Naive B cell (primary cell): ENCODE data around the gene CHKB. TPM values are rescaled to one million over a fixed set of nuclear protein-coding genes. Genes with fewer than 3 reads are reported as not detected.

Experiments used
- ATAC-seq, 2 donors: fragments of 150-1000 bp; cut with Tn5 transposase; 2 replicates each; pipeline ENCODE4 v1.10.0; 2021; ENCODE audit warnings: low read depth in 2 of 2, mild to moderate bottlenecking in 2 of 2, moderate library complexity in 2 of 2
- DNase-seq: peaks from one replicate; pipeline ENCODE4 v3.0.0; 2022
- H3K27ac Mint-ChIP-seq, 6 donors: one replicate each; pipeline ENCODE4 v1.8.0; 2020 to 2022; ENCODE audit warnings: mild to moderate bottlenecking in 6 of 6, mixed read lengths in 6 of 6, moderate library complexity in 5 of 6, inconsistent platforms in 2 of 6
- H3K27me3 Mint-ChIP-seq, 3 donors: one replicate each; pipeline ENCODE4 v1.8.0; 2021 to 2022; ENCODE audit warnings: mixed read lengths in 3 of 3, mild to moderate bottlenecking in 1 of 3
- H3K36me3 Mint-ChIP-seq, 2 donors: one replicate each; pipeline ENCODE4 v1.8.0; 2020 to 2022; ENCODE audit warnings: mixed read lengths in 2 of 2, inconsistent platforms in 1 of 2, mild to moderate bottlenecking in 1 of 2
- H3K4me1 Mint-ChIP-seq, 3 donors: one replicate each; pipeline ENCODE4 v1.8.0; 2020 to 2022; ENCODE audit warnings: mixed read lengths in 3 of 3, inconsistent platforms in 1 of 3, mild to moderate bottlenecking in 1 of 3, moderate library complexity in 1 of 3
- H3K4me3 Mint-ChIP-seq, 8 donors: one replicate each; pipeline ENCODE4 v1.8.0; 2020 to 2022; ENCODE audit warnings: mild to moderate bottlenecking in 8 of 8, mixed read lengths in 8 of 8, moderate library complexity in 8 of 8, inconsistent platforms in 2 of 8
- H3K9me3 Mint-ChIP-seq, 7 donors: one replicate each; pipeline ENCODE4 v1.8.0; 2020 to 2022; ENCODE audit warnings: mixed read lengths in 7 of 7, mild to moderate bottlenecking in 5 of 7, inconsistent platforms in 2 of 7, moderate library complexity in 1 of 7
- polyA plus RNA-seq, 6 donors: library from polyadenylated mRNA; unstranded; fragments of 300-500 nt; fragmentation: Illumina TruSeq; gene quantifications; one replicate each; pipeline ENCODE4 v1.2.3, GENCODE V29; 2021; ENCODE audit warnings: low read depth in 6 of 6

CHKB gene
- polyA plus RNA-seq, 6 donors from 2014 or later, result 36.2 to 50.8 (median 42.0) TPM

GRCh38 chr22:50579752-50580151 lies 2.9 kb downstream of the CHKB start:
- peaks cover 14 to 37% (median 15%) of the 10 kb centered on the region in 3 donors for H3K4me1 Mint-ChIP-seq
- no peaks in the 10 kb centered on the region for H3K9me3 Mint-ChIP-seq
- peak overlapping the region in 2 of 8 donors; percentile 51 to 94 for H3K4me3 Mint-ChIP-seq
- H3K36me3 Mint-ChIP-seq, result no peaks in the 10 kb centered on the region
- peaks cover 0 to 4% (median 0%) of the 10 kb centered on the region in 3 donors for H3K27me3 Mint-ChIP-seq
- DNase-seq, result no peak
- no peak for ATAC-seq
- H3K27ac Mint-ChIP-seq, result peak overlapping the region in 1 of 6 donors; percentile 64

- ATAC-seq, result no peak
- no peak for DNase-seq
- no peaks in the 10 kb centered on the region for H3K9me3 Mint-ChIP-seq
- H3K27ac Mint-ChIP-seq, result no peak overlapping the region
- H3K36me3 Mint-ChIP-seq, result no peaks in the 10 kb centered on the region
- no peak overlapping the region for H3K4me3 Mint-ChIP-seq
- peaks cover 14 to 36% (median 15%) of the 10 kb centered on the region in 3 donors for H3K4me1 Mint-ChIP-seq
- peaks cover 0 to 4% (median 0%) of the 10 kb centered on the region in 3 donors for H3K27me3 Mint-ChIP-seq
Measured at GRCh38 chr22:50578776-50579310, 3.8 kb downstream of the CHKB start.

GRCh38 chr22:50577987-50578775 lies 4.5 kb downstream of the CHKB start, which contains the start of gene CPT1B:
Gene CPT1B (minus strand): TSS chr22:50578427. CDS start chr22:50577915, 512 bp downstream.
- no peak for ATAC-seq
- H3K9me3 Mint-ChIP-seq, result no peaks in the 10 kb centered on the region
- DNase-seq, result no peak
- H3K27me3 Mint-ChIP-seq, result peaks cover 0 to 4% (median 0%) of the 10 kb centered on the region in 3 donors
- H3K27ac Mint-ChIP-seq, result no peak within 1 kb of the TSS
- H3K4me3 Mint-ChIP-seq, result peak within 1 kb of the TSS in 1 of 8 donors; percentile 9
- peaks cover 11 to 29% (median 15%) of the 10 kb centered on the region in 3 donors for H3K4me1 Mint-ChIP-seq
- H3K36me3 Mint-ChIP-seq, result no peaks in the 10 kb centered on the region

GRCh38 chr22:50577697-50577986 lies 5.0 kb downstream of the CHKB start:
- DNase-seq (no peak), ATAC-seq (no peak)
- Mint-ChIP-seq H3K27me3 (peaks cover 0 to 4% (median 0%) of the 10 kb centered on the region in 3 donors), H3K27ac (no peak overlapping the region), H3K4me3 (no peak overlapping the region), H3K36me3 (no peaks in the 10 kb centered on the region), H3K9me3 (no peaks in the 10 kb centered on the region), H3K4me1 (peaks cover 8 to 29% (median 15%) of the 10 kb centered on the region in 3 donors)

- H3K36me3 Mint-ChIP-seq, result no peaks in the 10 kb centered on the region
- H3K4me1 Mint-ChIP-seq, result peaks cover 4 to 29% (median 15%) of the 10 kb centered on the region in 3 donors
- H3K9me3 Mint-ChIP-seq, result no peaks in the 10 kb centered on the region
- peak overlapping the region in 1 of 8 donors; percentile 9 for H3K4me3 Mint-ChIP-seq
- H3K27me3 Mint-ChIP-seq, result peaks cover 0 to 4% (median 0%) of the 10 kb centered on the region in 3 donors
- H3K27ac Mint-ChIP-seq, result no peak overlapping the region
- ATAC-seq, result no peak
- DNase-seq, result no peak
Measured at GRCh38 chr22:50576806-50577696, 5.6 kb downstream of the CHKB start.

GRCh38 chr22:50576070-50576469 lies 6.6 kb downstream of the CHKB start:
- ATAC-seq (no peak), DNase-seq (no peak)
- Mint-ChIP-seq H3K27ac (peak overlapping the region in 1 of 6 donors; percentile 9), H3K4me3 (peak overlapping the region in 1 of 8 donors; percentile 43), H3K4me1 (peaks cover 4 to 19% (median 9%) of the 10 kb centered on the region in 3 donors), H3K27me3 (peaks cover 0 to 4% (median 0%) of the 10 kb centered on the region in 3 donors), H3K9me3 (no peaks in the 10 kb centered on the region), H3K36me3 (no peaks in the 10 kb centered on the region)

- no peaks in the 10 kb centered on the region for H3K36me3 Mint-ChIP-seq
Measured at GRCh38 chr22:50575426-50575941, 7.2 kb downstream of the CHKB start.

GRCh38 chr22:50574383-50574755 lies 8.3 kb downstream of the CHKB start:
- no peak overlapping the region for H3K27ac Mint-ChIP-seq
- no peak overlapping the region for H3K4me3 Mint-ChIP-seq
- DNase-seq (no peak), ATAC-seq (no peak)
- no peaks in the 10 kb centered on the region for H3K9me3 Mint-ChIP-seq
- peaks cover 0 to 4% (median 0%) of the 10 kb centered on the region in 3 donors for H3K27me3 Mint-ChIP-seq
- peaks cover 4 to 13% (median 9%) of the 10 kb centered on the region in 3 donors for H3K4me1 Mint-ChIP-seq
- no peaks in the 10 kb centered on the region for H3K36me3 Mint-ChIP-seq

More at GRCh38 chr22:50575426-50575941, 7.2 kb downstream of the CHKB start:
- Mint-ChIP-seq H3K4me1 (peaks cover 4 to 16% (median 9%) of the 10 kb centered on the region in 3 donors), H3K4me3 (peak overlapping the region in 1 of 8 donors; percentile 44), H3K9me3 (no peaks in the 10 kb centered on the region), H3K27me3 (peaks cover 0 to 4% (median 0%) of the 10 kb centered on the region in 3 donors), H3K27ac (no peak overlapping the region)
- no peak for DNase-seq
- ATAC-seq, result no peak

GRCh38 chr22:50573491-50574382 lies 8.9 kb downstream of the CHKB start:
- H3K4me1 Mint-ChIP-seq, result peaks cover 4 to 12% (median 9%) of the 10 kb centered on the region in 3 donors
- no peak overlapping the region for H3K27ac Mint-ChIP-seq
- no peaks in the 10 kb centered on the region for H3K36me3 Mint-ChIP-seq
- ATAC-seq (no peak), DNase-seq (no peak)
- H3K9me3 Mint-ChIP-seq, result no peaks in the 10 kb centered on the region
- no peak overlapping the region for H3K4me3 Mint-ChIP-seq
- peaks cover 0 to 4% (median 0%) of the 10 kb centered on the region in 3 donors for H3K27me3 Mint-ChIP-seq

GRCh38 chr22:50572965-50573364 lies 9.7 kb downstream of the CHKB start:
- no peaks in the 10 kb centered on the region for H3K9me3 Mint-ChIP-seq
- no peak overlapping the region for H3K27ac Mint-ChIP-seq
- H3K36me3 Mint-ChIP-seq, result no peaks in the 10 kb centered on the region
- DNase-seq (no peak), ATAC-seq (no peak)
- peaks cover 4 to 12% (median 9%) of the 10 kb centered on the region in 3 donors for H3K4me1 Mint-ChIP-seq
- H3K4me3 Mint-ChIP-seq, result no peak overlapping the region
- H3K27me3 Mint-ChIP-seq, result peaks cover 0 to 4% (median 0%) of the 10 kb centered on the region in 3 donors

GRCh38 chr22:50571264-50572175 lies 11.1 kb downstream of the CHKB start:
- Mint-ChIP-seq H3K27me3 (peaks cover 0 to 5% (median 0%) of the 10 kb centered on the region in 3 donors), H3K4me1 (peaks cover 0 to 9% (median 0%) of the 10 kb centered on the region in 3 donors), H3K9me3 (no peaks in the 10 kb centered on the region), H3K27ac (no peak overlapping the region), H3K36me3 (no peaks in the 10 kb centered on the region), H3K4me3 (no peak overlapping the region)
- DNase-seq (no peak), ATAC-seq (no peak)
